Skeletal muscle cell (primary cell): Measurements from ENCODE around the gene ASB4.

Experiments used
- DNase-seq: peaks from one replicate; pipeline ENCODE4 v3.0.0-alpha.2; 2010; ENCODE audit warnings: low read depth
- H3K4me3 ChIP-seq: 2 replicates; pipeline ENCODE4 v1.5.1; 2011; ENCODE audit warnings: low read depth, mild to moderate bottlenecking, control low read depth, low read length, moderate library complexity

Gene ASB4

GRCh38 chr7:95586951-95587301 lies 101.2 kb downstream of the ASB4 start:
- no peak for DNase-seq

DNA sequence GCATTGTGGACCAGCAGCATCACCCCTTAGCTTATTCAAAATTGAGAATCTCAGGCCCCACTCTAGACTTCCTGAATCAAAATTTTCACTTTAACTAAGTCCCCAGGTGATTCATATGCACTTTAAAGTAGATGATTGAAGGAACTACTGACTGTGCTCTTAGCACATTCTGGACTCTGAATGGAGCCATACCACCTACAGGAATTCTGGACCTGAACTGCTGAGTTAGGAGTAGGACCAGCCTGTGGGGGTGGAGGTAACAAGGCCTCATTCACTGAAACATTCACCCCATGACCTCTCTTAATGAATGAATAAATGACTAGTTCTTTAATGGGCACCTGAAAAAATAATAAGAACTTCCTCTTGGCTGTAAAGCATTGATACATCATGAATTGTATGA lies 103.3 kb downstream of the ASB4 start:
- H3K4me3 ChIP-seq, result no peak overlapping the region
- DNase-seq, result no peak

More at GRCh38 chr7:95586951-95587301, 101.2 kb downstream of the ASB4 start:
- H3K4me3 ChIP-seq, result no peak overlapping the region

DNA sequence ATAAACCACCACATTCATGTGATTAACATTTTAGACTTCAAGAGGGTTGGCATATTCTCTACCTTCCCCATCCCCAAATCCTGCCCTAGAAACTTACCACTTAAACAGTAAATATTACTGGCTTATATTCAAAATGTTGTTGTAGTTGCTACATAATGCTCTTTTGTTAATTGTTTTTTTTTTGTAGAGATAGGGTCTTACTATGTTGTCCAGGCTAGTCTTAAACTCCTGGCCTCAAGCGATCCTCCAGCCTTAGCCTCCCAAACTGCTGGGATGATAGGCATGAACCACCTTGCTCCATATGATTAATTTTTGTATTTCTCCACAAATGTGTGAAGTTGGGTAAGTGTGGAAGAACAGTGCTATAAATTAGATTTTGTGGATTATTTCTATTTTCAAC lies 104.0 kb downstream of the ASB4 start:
- no peak overlapping the region for H3K4me3 ChIP-seq
- no peak for DNase-seq
